ENCODE results near the gene SLC23A3.
A peak's percentile ranks its signal among the peaks of the same experiment; 100 is the strongest.

The SLC23A3 gene

GRCh38 chr2:219140722-219141121 lies 29.1 kb downstream of the SLC23A3 start:
- DNase-seq (ENCODE audit: low spot score) = no peak

DNA sequence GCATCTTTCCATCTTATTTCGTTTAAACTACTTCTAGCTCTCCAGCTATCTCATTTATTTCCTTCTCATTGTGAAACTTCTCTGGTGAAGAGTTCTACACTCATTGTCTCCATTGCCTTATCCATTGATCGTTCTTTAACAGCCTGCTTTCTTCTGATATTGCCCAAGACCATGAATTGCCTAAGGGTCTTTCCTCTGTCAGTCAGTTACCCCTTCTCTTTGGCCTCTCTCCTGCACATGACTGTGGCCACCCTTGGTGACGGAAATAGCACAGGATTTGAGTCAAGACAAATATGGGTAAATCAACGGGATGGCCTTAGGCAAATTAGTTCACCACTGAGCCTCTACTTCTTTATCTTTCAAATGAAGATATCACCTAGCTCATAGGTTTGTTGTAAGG lies 35.9 kb downstream of the SLC23A3 start:
- DNase-seq (ENCODE audit: low spot score) = no peak

GRCh38 chr2:219131744-219132143 lies 38.1 kb downstream of the SLC23A3 start:
- DNase-seq (ENCODE audit: low spot score) = no peak

- no peak for DNase-seq (ENCODE audit: low spot score)
Observed at GRCh38 chr2:219131327-219131726, 38.5 kb downstream of the SLC23A3 start.

- no peak for DNase-seq (ENCODE audit: low spot score)
Observed at GRCh38 chr2:219129589-219129988, 40.2 kb downstream of the SLC23A3 start.

DNA sequence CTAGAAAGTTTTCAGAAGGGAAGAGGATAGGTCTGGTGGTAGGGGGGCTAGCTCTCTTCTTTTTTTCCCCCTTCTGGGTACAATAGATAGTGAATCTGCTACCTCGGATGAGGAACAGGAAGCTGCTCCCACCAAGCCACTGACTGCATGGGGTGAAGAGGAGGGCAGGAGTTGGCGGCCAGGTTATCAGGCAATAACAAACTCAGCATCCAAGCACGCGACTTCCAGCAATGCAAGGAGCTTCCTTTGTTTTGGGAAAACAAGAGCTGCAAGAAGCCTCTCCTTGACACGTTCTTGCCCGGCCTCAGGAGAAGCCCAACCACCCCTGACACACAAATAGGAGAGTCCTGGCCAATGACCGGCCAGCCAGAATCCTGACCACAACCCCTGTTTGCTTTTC lies 41.4 kb downstream of the SLC23A3 start:
- DNase-seq (ENCODE audit: low spot score) = no peak

GRCh38 chr2:219127037-219127635 lies 42.7 kb downstream of the SLC23A3 start:
- DNase-seq (ENCODE audit: low spot score) = no peak

DNA sequence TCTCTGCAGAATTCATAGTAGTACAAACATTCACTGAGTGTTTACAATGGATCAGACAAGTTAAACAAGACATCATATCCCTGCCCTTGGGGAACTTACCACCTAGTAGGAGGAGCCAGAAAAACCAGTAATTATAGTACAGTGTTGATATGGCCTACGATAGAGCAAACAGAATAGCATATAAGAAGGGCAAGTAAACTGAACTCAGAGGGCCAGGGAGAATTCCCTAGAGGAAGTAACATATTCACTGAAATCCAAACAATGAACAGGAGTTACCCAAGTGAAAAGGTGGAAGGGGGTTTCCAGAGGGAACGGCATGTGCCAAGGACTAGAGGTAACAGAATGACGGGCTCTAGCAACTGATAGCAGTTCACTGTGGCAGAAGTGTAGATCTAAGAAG lies 43.3 kb downstream of the SLC23A3 start:
- DNase-seq (ENCODE audit: low spot score) = no peak

DNA sequence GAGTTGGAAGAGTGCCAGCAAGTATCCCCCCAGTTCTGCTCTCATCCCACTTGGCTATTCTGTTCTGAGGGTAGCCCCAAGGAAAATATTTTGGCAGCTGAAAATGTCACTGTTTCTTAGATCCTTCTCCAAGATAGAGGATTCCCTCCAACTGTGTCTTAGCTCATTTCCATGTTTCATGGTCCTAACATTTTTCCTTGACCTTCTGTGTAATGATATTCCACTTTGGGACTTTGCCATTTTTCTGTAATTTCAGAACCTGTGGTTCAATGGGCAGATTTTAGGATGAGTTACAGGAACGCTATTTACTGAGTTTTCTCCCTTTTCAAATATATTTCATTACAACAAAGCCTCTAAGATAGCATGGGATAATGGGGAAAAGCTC lies 44.0 kb downstream of the SLC23A3 start:
- no peak for DNase-seq (ENCODE audit: low spot score)

DNA sequence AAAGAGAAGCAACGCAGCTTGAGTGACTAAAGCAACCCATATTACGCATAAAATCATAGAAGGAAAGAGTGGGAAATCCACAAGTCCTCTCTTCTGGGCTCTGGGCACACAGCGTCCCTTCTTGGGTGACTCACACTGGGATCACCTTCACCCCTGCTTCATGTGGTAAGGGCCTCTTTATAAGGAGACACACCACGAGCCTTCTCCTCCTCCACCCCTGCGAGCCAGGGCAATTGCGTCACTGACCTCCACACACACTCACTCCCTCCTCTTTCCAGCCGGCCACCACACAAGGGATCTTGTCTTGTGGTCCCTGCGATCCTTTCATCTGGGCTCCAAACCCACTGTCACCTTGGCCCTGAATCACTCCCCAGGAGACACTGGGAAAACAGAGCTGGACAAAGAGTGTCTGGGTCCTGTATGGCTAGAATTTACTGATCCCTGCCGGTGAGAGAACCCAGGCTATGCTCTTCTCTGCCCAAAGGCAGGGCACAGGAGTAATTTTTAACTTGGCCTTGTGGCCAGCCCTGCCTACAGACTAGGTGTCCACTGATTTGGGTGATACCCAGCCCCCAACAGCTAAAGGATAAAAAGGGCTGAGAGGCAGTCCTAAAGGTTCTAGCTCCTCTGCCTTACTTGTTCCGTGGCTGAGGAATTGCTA lies 44.5 kb downstream of the SLC23A3 start:
- DNase-seq (ENCODE audit: low spot score) = no peak

DNA sequence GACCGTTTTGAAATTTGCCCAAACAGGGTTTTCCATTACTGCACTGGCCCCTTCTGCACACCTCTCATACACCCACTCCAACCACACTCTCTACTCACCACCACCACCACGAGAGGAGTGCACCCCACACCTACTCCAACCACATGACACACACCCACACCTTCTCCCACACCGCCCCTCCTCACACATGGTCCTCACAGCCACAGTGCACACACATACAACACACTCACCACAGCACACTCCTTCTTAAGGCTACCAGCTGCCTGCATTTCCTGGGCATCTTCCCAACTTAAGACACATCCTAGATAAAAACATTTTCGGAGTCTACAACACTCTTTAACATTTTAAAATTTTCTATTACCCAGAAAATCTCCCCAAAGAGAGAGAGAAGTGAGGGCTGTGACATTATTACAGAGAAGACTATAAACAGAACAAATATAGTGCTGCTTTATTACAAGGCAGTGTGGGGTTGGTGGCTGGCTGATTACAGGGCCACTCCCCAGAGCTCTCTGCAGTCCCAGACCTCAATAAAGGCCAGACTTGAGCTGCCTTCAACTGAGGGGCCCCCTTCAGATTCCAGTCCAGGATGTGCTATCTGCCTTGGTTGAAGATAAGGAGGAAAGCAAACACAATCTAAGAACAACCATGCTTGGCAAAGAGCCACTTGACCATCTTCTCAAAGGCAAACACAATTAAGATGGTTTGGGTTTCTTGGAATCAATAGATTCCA lies 45.3 kb downstream of the SLC23A3 start:
- peak; percentile 18 for DNase-seq (ENCODE audit: low spot score)

DNA sequence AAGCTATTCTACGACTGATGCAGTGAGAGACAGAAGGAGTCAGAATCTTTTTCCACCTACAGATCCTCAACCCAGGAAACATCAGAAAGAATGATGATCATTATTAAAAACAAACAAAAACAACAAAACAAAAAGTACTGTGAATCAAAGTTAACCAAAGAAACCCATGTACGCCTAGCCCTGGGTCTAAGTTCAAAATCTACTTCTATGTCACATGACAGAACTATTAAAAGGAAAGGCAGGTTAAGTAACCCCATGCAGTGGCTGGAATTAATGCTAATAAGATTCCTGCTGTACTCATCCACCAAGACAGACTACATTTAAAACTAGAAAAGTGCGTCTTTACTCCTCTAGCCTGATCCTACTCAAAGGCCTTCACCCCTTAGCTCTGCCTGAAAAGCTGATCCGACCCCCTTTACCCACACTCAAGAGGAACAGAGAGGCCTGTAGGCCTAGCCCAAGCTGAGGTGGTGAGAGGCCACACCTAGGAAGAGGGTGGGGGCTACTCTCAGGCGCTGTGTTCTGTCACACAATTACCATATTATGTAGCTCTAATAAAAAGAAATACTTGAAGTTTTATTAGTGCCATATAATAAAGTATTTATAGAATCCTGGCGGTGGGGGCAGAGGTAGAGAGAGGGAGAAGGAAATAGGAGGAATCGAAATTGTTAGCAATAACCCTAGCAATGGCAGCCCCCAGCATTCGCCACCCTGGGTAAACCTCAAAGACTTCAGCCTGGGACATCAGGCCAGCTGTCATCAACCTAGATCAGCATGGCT lies 46.3 kb downstream of the SLC23A3 start:
- DNase-seq (ENCODE audit: low spot score) = no peak

DNA sequence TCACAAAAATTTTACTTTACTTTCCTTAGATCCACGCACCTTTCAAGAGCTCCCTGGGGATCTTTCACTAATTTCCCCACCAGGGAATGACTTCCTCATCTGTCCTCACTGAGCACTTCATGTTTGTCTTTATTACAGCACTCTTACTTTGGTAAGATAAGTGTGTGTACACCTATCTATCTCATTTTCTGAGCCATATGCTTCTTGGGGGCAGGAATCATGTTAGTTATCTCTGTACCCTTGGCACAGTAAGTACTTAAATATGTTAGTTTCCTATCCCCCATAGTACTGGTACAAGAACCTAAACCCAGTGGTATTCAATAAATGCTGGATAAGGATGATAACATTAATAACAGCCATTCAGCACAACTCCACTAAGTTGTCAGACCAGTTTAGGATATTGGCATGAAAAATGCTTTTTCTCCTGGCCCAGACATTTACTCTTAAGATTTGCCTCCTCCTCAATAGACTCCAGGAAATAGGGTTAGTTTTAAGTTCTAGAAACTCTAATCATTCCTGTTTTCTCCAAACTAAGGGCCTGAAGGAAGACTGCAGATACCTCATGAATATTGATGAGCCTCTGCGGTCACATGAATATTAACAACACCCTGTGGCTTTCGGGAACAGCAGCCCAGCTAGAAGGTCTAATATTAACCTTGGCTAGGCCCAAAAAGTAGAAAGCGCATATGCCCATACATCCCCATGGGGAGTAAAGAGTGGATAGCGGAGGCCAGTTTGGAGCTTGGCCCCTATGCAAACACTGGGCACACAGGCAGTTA lies 47.4 kb downstream of the SLC23A3 start:
- no peak for DNase-seq (ENCODE audit: low spot score)

DNA sequence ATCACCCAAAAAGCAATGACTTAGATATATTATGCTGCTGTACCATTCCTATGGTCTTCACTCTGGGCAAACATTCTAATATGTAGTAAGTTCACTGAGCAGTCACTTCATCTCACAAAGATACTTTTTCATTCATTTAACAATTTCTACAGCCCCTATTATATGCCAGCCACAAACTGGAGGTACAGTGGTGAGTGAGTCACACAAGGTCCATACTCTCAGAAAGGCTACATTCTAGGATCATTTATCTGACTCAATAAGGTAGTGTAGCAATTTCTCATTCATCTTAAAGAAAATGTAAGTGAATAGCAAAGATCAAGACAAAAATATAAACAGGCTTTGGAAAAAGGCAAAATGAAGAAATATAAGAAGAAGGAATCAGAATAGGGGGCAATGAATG lies 49.7 kb downstream of the SLC23A3 start:
- no peak for DNase-seq (ENCODE audit: low spot score)

DNA sequence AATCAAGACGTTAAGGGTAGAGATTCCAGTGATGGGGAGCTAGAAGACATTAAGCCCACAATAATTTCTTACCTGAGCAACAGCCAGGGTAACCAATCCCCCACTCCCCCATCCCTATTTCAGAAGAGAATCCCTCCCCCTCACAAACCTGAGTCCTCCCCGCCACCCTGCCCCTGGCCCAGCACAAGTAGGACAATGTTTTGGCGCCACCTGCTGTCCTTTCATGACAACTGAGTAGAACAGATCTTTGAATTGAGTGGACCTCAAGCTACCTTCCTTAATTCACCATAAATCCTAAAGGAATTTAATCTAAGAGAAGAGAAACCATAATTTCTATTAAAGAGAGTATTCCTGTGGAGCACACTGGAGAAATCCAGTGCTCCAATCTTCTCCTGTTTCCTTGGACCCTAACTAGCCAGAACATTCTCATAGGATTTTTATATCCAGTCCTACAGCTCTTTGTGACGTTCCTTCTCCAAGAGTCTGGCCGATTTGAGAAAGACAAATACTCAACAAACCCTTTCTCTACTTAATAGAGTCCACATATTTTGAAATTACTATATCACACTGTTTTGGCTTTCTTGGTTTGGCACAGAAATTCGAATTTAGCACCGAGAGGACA lies 50.3 kb downstream of the SLC23A3 start:
- peak; percentile 54 for DNase-seq (ENCODE audit: low spot score)

GRCh38 chr2:219118504-219118903 lies 51.3 kb downstream of the SLC23A3 start:
- no peak for DNase-seq (ENCODE audit: low spot score)

DNA sequence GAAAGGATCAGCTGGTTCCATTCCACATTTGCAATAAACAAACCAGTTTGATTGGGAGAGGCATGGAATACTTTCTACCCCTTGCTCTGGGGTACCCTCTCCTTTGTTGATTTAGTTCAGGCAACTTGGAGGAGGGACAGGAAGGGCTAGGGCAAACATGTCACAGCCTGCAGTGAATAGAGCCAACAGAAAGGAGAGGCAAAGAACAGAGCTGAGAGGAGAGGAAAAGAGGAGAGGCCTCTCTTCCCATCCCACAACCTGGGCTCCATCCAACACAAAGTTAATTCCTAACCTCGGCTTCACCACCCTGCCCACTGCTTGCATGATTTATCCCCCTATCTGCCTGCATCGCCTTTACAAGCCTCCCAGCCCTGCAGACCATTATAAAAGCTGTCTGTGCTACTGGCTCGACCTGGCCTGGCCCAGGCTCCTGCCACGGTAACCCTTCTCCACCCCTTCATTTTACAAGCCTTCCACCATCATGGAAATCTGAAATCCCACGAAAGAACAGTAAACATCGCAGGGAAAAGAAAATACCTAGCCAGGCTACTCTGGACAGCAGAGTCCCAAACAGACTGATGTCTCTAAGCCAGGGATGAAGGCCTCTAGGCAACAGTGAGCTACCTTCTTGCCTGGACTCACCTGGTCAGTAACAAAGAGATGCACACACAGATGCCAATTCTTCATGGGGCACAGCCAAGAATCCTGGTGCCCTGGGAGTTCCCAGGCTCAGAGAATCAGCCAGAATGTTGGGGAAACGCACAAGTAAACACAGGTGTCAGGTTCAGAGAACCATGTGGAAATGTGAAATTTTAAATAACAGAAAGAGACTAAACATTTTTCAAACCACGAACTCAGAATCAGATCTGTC lies 52.8 kb downstream of the SLC23A3 start:
- no peak for DNase-seq (ENCODE audit: low spot score)

DNA sequence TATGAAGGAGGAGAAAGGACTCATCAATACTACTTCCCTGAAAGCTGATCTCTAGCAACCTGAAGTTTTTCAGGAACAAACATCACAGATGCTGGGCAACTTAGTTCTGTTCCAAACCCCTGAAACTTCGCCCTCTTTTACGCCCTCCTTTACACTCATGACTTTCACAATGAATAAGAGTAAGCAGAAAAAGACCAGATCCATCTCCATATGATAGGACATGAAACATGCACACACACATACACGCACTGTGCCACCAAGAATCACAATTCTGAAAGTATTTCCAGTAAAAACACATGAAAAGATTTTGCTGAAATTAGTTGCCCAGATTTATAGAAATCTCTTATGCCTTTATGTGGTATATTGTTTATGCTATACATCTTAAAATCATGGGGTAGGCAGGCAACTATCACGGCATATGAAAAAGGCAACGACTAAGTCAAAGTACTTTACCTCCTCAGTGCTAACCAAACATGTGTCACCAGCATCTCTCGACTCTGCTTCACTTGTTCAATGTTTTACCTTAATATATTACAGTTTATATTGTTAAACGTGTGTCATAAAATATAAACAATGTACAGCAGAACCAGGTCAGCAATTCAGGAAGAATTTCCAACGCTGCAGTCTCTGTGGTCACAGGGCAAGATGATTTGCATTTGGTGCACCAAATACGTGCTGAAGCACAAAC lies 57.0 kb downstream of the SLC23A3 start:
- no peak for DNase-seq (ENCODE audit: low spot score)

DNA sequence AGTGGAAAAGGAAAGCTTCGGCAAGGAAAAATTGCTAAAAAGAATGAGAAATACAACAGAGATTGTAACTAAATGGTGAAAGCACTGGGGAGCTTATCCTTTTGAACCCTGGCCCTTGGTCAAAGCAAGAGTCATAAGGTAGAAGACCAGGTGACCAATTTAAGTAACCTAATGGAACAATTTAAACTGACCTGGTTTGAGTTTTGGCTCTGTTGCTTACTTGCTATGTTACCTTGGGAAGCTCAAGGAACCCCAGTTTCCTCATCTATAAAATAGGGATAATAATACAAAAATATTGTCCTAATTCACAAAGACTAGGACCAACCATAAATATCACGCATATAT lies 57.8 kb downstream of the SLC23A3 start:
- DNase-seq (ENCODE audit: low spot score) = no peak

Data from CD4-positive, alpha-beta T cell treated with Interleukin-2 at 100 ng/mL for 4 hours (primary cell).